GM12874 (cell line): Measurements from ENCODE around the gene OLFM3.

Experiments used
- CTCF ChIP-seq: IDR thresholded peaks from 2 replicates; pipeline ENCODE4 v1.5.1; 2011; ENCODE audit warnings: low read depth, mild to moderate bottlenecking, control low read depth, low read length, moderate library complexity; ENCODE audit not compliant: insufficient read depth

Gene OLFM3

GRCh38 chr1:101769520-101769919 is 227.2 kb downstream of the OLFM3 start:
- peak; percentile 33; the same call in 1 of the 2 replicates for TF ChIP-seq CTCF

GRCh38 chr1:101757985-101758384 is 238.7 kb downstream of the OLFM3 start:
- no peak for TF ChIP-seq CTCF

DNA sequence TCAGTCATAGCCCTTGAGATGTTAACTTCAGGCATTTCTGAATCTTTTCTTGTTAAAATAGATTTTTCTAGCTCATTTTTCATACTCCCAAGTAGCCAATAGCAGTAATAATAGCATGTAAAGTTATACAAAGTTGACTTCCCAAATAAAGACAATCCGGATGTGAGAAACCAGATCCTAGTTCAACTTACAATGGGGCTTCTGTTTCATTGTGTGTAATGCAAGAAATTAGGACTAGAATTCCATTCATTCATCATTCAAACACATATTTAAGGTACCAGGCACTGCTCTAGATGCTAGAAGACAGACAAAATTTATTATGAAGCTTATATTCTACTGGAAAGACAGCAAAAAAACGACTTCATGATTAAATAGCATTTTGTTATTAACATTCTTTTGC is 240.3 kb downstream of the OLFM3 start:
- no peak for TF ChIP-seq CTCF
